SK-N-SH treated with all-trans-retinoic acid at 6 μM for 48 hours (cell line): ENCODE data around the gene LHFPL3.

Source experiments
- ATAC-seq: fragments of 200-7000 bp; cut with Tn5 transposase; 3 replicates; pipeline ENCODE4 v1.9.1; 2020; ENCODE audit warnings: mild to moderate bottlenecking, moderate library complexity
- ARNTL ChIP-seq: fragments of 450-650 bp; formaldehyde crosslinking; IDR thresholded peaks from 2 replicates; pipeline ENCODE4 v1.5.0; 2020; ENCODE audit warnings: low read depth, mild to moderate bottlenecking, moderate library complexity, borderline replicate concordance
- CSDC2 ChIP-seq: fragments of 250-450 bp; sonication (Bioruptor Pico); IDR thresholded peaks from 2 replicates; pipeline ENCODE4 v1.5.0; 2020; ENCODE audit warnings: mild to moderate bottlenecking, moderate library complexity
- CSRNP3 ChIP-seq: fragments of 250-450 bp; sonication (Bioruptor Pico); IDR thresholded peaks from 2 replicates; pipeline ENCODE4 v1.5.1; 2021; ENCODE audit warnings: mild to moderate bottlenecking, moderate library complexity
- GLIS3 ChIP-seq: fragments of 250-450 bp; sonication (Bioruptor Pico); IDR thresholded peaks from 2 replicates; pipeline ENCODE4 v1.5.0; 2020; ENCODE audit warnings: mild to moderate bottlenecking, moderate library complexity
- OSR1 ChIP-seq: fragments of 250-450 bp; sonication (Bioruptor Pico); IDR thresholded peaks from 2 replicates; pipeline ENCODE4 v1.8.0; 2022; ENCODE audit warnings: moderate library complexity, mild to moderate bottlenecking, inconsistent platforms
- POU6F1 ChIP-seq: fragments of 250-450 bp; sonication (Bioruptor Pico); IDR thresholded peaks from 2 replicates; pipeline ENCODE4 v1.8.0; 2021; ENCODE audit warnings: low read depth, mild to moderate bottlenecking, moderate library complexity, borderline replicate concordance
- RARB ChIP-seq: fragments of 250-450 bp; sonication (Bioruptor Pico); IDR thresholded peaks from 2 replicates; pipeline ENCODE4 v1.8.0; 2021; ENCODE audit warnings: mild to moderate bottlenecking, moderate library complexity
- SNAI2 ChIP-seq: fragments of 250-450 bp; sonication (Bioruptor Pico); IDR thresholded peaks from 2 replicates; pipeline ENCODE4 v1.5.0; 2020; ENCODE audit warnings: mild to moderate bottlenecking, moderate library complexity
- TCF4 ChIP-seq: fragments of 250-450 bp; sonication (Bioruptor Pico); IDR thresholded peaks from 2 replicates; pipeline ENCODE4 v1.8.0; 2021; ENCODE audit warnings: mild to moderate bottlenecking, moderate library complexity, borderline replicate concordance
- TOX ChIP-seq: fragments of 250-450 bp; sonication (Bioruptor Pico); IDR thresholded peaks from 2 replicates; pipeline ENCODE4 v1.8.0; 2021; ENCODE audit warnings: mild to moderate bottlenecking, moderate library complexity, borderline replicate concordance
- ZFP3 ChIP-seq: fragments of 250-450 bp; sonication (Bioruptor Pico); IDR thresholded peaks from 2 replicates; pipeline ENCODE4 v1.5.0; 2020; ENCODE audit warnings: mild to moderate bottlenecking, moderate library complexity
- ZNF70 ChIP-seq: fragments of 450-650 bp; formaldehyde crosslinking; IDR thresholded peaks from 2 replicates; pipeline ENCODE4 v1.5.0; 2020; ENCODE audit warnings: mild to moderate bottlenecking, moderate library complexity

The LHFPL3 gene

GRCh38 chr7:104955276-104955675, 626.9 kb downstream of the LHFPL3 start:
- TF ChIP-seq ZNF70 (CRISPR knock-in tag) (no peak), POU6F1 (CRISPR knock-in tag) (no peak), TCF4 (CRISPR knock-in tag) (no peak), GLIS3 (CRISPR knock-in tag) (no peak), ZFP3 (CRISPR knock-in tag) (no peak), ARNTL (CRISPR knock-in tag) (no peak), OSR1 (CRISPR knock-in tag) (no peak), CSDC2 (no peak), SNAI2 (CRISPR knock-in tag) (no peak), RARB (CRISPR knock-in tag) (no peak), CSRNP3 (CRISPR knock-in tag) (no peak), TOX (CRISPR knock-in tag) (no peak)
- no peak for ATAC-seq
